ENCODE data around the gene MBD5. TPM values are rescaled to one million over a fixed set of nuclear protein-coding genes. Genes with fewer than 3 reads are reported as not detected.

Gene MBD5
- total RNA-seq, 2 donors from 2014 or later: 38.2 to 44.7 TPM

- DNase-seq (ENCODE audit: low spot score): no peak
- H3K36me3 ChIP-seq: no peaks in the 10 kb centered on the region
- H3K4me1 ChIP-seq (replicated peaks): no peaks in the 10 kb centered on the region
- intact Hi-C loops (cut with DNase I): no loop called here
- H3K27ac ChIP-seq: no peak overlapping the region
- TF ChIP-seq, protein P1, sequence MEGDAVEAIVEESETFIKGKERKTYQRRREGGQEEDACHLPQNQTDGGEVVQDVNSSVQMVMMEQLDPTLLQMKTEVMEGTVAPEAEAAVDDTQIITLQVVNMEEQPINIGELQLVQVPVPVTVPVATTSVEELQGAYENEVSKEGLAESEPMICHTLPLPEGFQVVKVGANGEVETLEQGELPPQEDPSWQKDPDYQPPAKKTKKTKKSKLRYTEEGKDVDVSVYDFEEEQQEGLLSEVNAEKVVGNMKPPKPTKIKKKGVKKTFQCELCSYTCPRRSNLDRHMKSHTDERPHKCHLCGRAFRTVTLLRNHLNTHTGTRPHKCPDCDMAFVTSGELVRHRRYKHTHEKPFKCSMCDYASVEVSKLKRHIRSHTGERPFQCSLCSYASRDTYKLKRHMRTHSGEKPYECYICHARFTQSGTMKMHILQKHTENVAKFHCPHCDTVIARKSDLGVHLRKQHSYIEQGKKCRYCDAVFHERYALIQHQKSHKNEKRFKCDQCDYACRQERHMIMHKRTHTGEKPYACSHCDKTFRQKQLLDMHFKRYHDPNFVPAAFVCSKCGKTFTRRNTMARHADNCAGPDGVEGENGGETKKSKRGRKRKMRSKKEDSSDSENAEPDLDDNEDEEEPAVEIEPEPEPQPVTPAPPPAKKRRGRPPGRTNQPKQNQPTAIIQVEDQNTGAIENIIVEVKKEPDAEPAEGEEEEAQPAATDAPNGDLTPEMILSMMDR (IDR thresholded peaks at IDR 0.05): no peak
- TF ChIP-seq POLR2AphosphoS5 (IDR thresholded peaks at IDR 0.05) (no peak), POLR2A (IDR thresholded peaks at IDR 0.05) (no peak)
- H3K27me3 ChIP-seq (replicated peaks; ENCODE audit: insufficient read depth): no peaks in the 10 kb centered on the region
- H3K9me3 ChIP-seq: no peaks in the 10 kb centered on the region
- no peak overlapping the region for H3K4me3 ChIP-seq
- 93% methylated on average over 1 of the region's 1 CpG for WGBS
Measured at GRCh38 chr2:148110184-148110583, 89.3 kb downstream of the MBD5 start.

DNA sequence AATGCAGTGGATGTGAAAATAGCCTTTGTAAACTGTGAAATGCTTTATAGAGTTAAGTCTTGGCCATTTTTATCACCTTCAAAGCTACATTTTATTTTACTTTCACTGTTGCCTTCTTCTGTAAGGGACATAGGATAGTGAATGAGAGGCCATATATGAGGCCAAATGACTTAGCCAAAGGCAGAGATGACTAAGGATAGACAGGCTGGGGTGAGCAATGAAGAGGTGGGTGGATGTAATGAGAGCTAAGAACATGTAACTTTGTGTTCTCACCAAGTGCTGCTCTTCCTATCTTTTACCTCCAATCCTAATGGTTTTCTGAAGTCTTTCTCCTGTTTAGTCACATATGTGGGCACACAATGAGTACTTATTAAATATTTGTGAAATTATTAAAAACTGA lies 101.9 kb downstream of the MBD5 start:
- intact Hi-C loops (cut with DNase I): no loop called here
- Histone ChIP-seq H3K36me3 (no peaks in the 10 kb centered on the region), H3K27ac (no peak overlapping the region), H3K4me1 (replicated peaks) (no peaks in the 10 kb centered on the region), H3K27me3 (replicated peaks; ENCODE audit: insufficient read depth) (no peaks in the 10 kb centered on the region), H3K9me3 (no peaks in the 10 kb centered on the region), H3K4me3 (no peak overlapping the region)
- TF ChIP-seq, protein P1 (IDR thresholded peaks at IDR 0.05): no peak
- TF ChIP-seq POLR2A (IDR thresholded peaks at IDR 0.05) (no peak), POLR2AphosphoS5 (IDR thresholded peaks at IDR 0.05) (no peak)
- no peak for DNase-seq (ENCODE audit: low spot score)

- no peaks in the 10 kb centered on the region for H3K27me3 ChIP-seq (replicated peaks; ENCODE audit: insufficient read depth)
- TF ChIP-seq, protein P1 (IDR thresholded peaks at IDR 0.05): no peak
- TF ChIP-seq POLR2A (IDR thresholded peaks at IDR 0.05) (no peak), POLR2AphosphoS5 (IDR thresholded peaks at IDR 0.05) (no peak)
- intact Hi-C loops (cut with DNase I): no loop called here
- no peak overlapping the region for H3K4me3 ChIP-seq
- DNase-seq (ENCODE audit: low spot score): no peak
- no peaks in the 10 kb centered on the region for H3K36me3 ChIP-seq
- H3K27ac ChIP-seq: no peak overlapping the region
- 53% methylated on average over 2 of the region's 2 CpGs for WGBS
- no peaks in the 10 kb centered on the region for H3K4me1 ChIP-seq (replicated peaks)
- H3K9me3 ChIP-seq: no peaks in the 10 kb centered on the region
Measured at GRCh38 chr2:148124271-148124670, 103.4 kb downstream of the MBD5 start.

- no peaks in the 10 kb centered on the region for H3K36me3 ChIP-seq
- intact Hi-C loops (cut with DNase I): no loop called here
- H3K4me1 ChIP-seq (replicated peaks): no peaks in the 10 kb centered on the region
- H3K27me3 ChIP-seq (replicated peaks; ENCODE audit: insufficient read depth): no peaks in the 10 kb centered on the region
- no peaks in the 10 kb centered on the region for H3K9me3 ChIP-seq
- no peak for TF ChIP-seq POLR2AphosphoS5 (IDR thresholded peaks at IDR 0.05)
- 62% methylated on average over 3 of the region's 3 CpGs for WGBS
- no peak overlapping the region for H3K27ac ChIP-seq
- no peak overlapping the region for H3K4me3 ChIP-seq
- no peak for DNase-seq (ENCODE audit: low spot score)
Measured at GRCh38 chr2:148130581-148130980, 109.7 kb downstream of the MBD5 start.

DNA sequence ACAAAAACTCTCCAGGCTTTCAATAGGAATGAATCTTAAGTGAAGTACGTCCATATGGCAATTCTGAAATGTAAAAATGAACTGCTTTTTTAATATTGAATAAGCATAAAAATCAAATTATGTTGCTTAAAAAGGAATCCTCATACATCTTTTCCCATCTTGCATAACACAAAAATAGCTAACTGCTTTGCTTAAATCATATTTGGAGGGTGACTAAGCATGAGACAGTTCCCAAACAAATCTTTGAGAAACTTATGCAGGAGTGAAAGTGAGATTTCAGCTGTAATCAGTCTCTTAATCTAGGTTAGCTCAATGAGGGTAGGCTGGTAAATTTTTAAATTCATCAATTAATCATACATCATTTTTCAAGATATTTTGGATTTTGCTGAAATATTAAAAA lies 111.5 kb downstream of the MBD5 start:
- intact Hi-C loops (cut with DNase I): no loop called here
- no peak overlapping the region for H3K27ac ChIP-seq
- WGBS: 91% methylated on average over 1 of the region's 1 CpG

More for the DNA sequence above, 111.5 kb downstream of the MBD5 start:
- no peaks in the 10 kb centered on the region for H3K4me1 ChIP-seq (replicated peaks)
- no peak overlapping the region for H3K4me3 ChIP-seq
- H3K9me3 ChIP-seq: no peaks in the 10 kb centered on the region
- H3K27me3 ChIP-seq (replicated peaks; ENCODE audit: insufficient read depth): no peaks in the 10 kb centered on the region
- no peak for DNase-seq (ENCODE audit: low spot score)
- no peak for TF ChIP-seq POLR2A (IDR thresholded peaks at IDR 0.05)
- no peak for TF ChIP-seq POLR2AphosphoS5 (IDR thresholded peaks at IDR 0.05)
- TF ChIP-seq, protein P1 (IDR thresholded peaks at IDR 0.05): no peak
- no peaks in the 10 kb centered on the region for H3K36me3 ChIP-seq

Measured in prostate gland (tissue), 2 donors.